ENCODE measurements around the gene IQSEC1. TPM values are rescaled to one million over a fixed set of nuclear protein-coding genes. Genes with fewer than 3 reads are reported as not detected.

IQSEC1 gene
- total and polyA plus RNA-seq, 8 donors, result 24.9 to 57.0 (median 34.2) TPM

DNA sequence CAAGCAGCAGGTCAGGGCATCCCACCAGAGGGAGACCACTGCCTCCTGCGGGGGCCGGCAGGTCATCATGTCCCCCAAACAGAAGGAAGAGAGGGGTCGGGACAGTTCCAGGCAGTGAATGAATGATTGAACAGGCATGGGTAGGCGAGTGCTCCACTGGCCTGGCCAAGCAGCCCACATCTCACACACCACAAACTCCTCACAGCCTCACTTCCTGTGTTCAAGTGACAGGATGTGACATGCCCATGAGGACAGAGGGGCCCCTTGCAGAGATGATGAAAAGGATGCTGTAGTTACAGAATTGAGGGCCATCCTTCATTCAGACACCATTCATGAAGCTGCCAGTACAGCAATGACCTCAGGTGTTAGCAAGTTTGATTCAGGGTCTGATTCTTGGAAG lies 3.7 kb downstream of the IQSEC1 start:
- H3K36me3 ChIP-seq, result no peaks in the 10 kb centered on the region
- peaks cover 0 to 17% of the 10 kb centered on the region in 2 donors for H3K4me1 ChIP-seq
- no peak overlapping the region for H3K27ac ChIP-seq
- no peak for ATAC-seq
- TF ChIP-seq, protein P1, sequence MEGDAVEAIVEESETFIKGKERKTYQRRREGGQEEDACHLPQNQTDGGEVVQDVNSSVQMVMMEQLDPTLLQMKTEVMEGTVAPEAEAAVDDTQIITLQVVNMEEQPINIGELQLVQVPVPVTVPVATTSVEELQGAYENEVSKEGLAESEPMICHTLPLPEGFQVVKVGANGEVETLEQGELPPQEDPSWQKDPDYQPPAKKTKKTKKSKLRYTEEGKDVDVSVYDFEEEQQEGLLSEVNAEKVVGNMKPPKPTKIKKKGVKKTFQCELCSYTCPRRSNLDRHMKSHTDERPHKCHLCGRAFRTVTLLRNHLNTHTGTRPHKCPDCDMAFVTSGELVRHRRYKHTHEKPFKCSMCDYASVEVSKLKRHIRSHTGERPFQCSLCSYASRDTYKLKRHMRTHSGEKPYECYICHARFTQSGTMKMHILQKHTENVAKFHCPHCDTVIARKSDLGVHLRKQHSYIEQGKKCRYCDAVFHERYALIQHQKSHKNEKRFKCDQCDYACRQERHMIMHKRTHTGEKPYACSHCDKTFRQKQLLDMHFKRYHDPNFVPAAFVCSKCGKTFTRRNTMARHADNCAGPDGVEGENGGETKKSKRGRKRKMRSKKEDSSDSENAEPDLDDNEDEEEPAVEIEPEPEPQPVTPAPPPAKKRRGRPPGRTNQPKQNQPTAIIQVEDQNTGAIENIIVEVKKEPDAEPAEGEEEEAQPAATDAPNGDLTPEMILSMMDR (IDR thresholded peaks at IDR 0.05), result no peak
- intact Hi-C loops (cut with DNase I), result no loop called here
- peaks cover 23 to 28% of the 10 kb centered on the region in 2 donors for H3K27me3 ChIP-seq
- no peaks in the 10 kb centered on the region for H3K9me3 ChIP-seq
- no peak overlapping the region for H3K4me3 ChIP-seq
- peak in 1 of 4 donors; percentile 45 for DNase-seq

DNA sequence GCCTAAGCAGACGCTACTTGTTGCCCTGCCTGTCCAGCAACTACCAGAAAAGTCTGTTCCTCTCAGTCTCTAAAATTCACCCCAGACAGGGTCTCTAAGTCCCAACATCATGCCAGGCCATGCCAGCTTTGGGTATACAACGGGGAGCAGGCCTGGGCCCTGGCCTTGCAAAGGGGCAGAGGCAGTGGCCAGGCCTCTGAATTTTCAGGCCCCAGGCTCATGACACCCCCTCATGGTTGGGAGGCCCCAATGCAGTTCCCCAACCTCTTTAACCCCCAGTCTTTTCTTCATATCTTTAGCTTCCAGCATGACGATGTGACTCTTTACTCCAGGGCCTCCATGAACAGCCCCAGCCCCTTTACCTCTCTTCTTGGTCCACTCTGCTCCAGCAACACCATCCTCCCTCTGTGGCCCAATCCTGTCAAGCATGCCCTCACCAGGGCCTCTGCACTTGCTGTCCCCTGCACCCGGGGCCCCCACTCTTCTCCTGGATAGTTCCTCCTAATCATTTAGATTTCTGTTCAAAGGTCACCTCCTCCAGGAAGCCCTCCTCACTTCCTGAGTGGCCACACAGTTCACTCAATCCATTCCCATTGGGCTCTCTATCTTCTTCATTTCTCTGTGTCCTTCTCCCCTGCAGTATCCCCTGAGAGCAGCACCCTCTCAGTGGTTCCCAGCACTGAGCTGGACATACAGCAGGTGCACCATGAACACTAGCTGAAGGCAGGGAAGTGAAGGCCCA lies 4.8 kb downstream of the IQSEC1 start:
- DNase-seq (peak in 1 of 4 donors; percentile 50), ATAC-seq (no peak)
- no peaks in the 10 kb centered on the region for H3K9me3 ChIP-seq
- peaks cover 13 to 18% of the 10 kb centered on the region in 2 donors for H3K27me3 ChIP-seq
- no peak overlapping the region for H3K4me3 ChIP-seq
- TF ChIP-seq, protein P1 (IDR thresholded peaks at IDR 0.05), result no peak
- intact Hi-C loops (cut with DNase I), result no loop called here
- H3K36me3 ChIP-seq, result no peaks in the 10 kb centered on the region
- H3K4me1 ChIP-seq, result peaks cover 0 to 15% of the 10 kb centered on the region in 2 donors
- no peak overlapping the region for H3K27ac ChIP-seq

DNA sequence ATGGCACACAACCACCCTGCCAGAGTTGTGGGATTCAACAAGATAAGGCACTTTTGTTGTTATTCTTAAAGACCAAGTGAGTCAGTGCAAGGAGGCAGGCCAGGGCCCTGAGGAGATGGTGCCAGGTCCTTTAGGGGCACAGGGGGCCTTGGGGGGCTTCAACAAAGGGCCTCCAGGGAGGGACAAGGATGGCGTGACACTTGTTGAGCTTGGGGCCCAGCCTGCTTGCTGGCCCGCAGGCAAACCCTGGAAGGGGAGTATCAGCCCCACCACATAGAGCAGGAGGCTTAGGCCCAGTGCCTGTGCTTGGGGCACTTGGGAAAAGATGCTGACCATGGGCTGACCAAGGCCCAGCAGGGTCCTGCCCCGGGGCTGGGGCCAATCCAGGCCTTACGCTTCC lies 5.5 kb downstream of the IQSEC1 start:
- DNase-seq (peak in 1 of 4 donors; percentile 40), ATAC-seq (no peak)
- Histone ChIP-seq H3K27ac (no peak overlapping the region), H3K4me1 (peaks cover 0 to 12% of the 10 kb centered on the region in 2 donors), H3K27me3 (peaks cover 6 to 11% of the 10 kb centered on the region in 2 donors), H3K36me3 (no peaks in the 10 kb centered on the region), H3K9me3 (no peaks in the 10 kb centered on the region), H3K4me3 (no peak overlapping the region)
- TF ChIP-seq, protein P1 (IDR thresholded peaks at IDR 0.05), result no peak
- intact Hi-C loops (cut with DNase I), result no loop called here

DNA sequence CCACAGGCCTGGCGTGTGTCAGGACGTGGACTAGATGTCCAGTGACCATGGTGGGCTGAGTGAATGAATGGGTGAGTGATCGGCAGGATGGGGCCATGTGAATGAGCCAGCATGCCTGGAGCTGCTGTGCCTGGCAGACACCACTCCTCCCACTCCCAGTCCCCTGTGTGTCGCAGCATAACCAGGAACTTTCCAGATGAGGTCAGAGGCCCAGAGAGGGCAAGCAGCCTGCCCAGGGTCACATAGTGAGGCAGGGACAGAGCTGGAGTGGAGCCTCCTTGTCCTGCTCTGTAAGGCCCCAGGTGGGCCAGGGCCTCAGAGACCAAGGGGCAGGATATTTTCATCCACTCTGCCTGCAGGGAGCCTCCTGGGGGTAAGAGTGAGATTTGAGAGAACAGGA lies 6.4 kb downstream of the IQSEC1 start:
- peaks cover 0 to 2% of the 10 kb centered on the region in 2 donors for H3K27me3 ChIP-seq
- peaks cover 0 to 12% of the 10 kb centered on the region in 2 donors for H3K4me1 ChIP-seq
- H3K4me3 ChIP-seq, result no peak overlapping the region
- H3K27ac ChIP-seq, result no peak overlapping the region
- peak in 1 of 4 donors; percentile 36 for DNase-seq
- intact Hi-C loops (cut with DNase I), result no loop called here
- H3K36me3 ChIP-seq, result no peaks in the 10 kb centered on the region
- ATAC-seq, result no peak
- no peaks in the 10 kb centered on the region for H3K9me3 ChIP-seq
- TF ChIP-seq, protein P1 (IDR thresholded peaks at IDR 0.05), result no peak

DNA sequence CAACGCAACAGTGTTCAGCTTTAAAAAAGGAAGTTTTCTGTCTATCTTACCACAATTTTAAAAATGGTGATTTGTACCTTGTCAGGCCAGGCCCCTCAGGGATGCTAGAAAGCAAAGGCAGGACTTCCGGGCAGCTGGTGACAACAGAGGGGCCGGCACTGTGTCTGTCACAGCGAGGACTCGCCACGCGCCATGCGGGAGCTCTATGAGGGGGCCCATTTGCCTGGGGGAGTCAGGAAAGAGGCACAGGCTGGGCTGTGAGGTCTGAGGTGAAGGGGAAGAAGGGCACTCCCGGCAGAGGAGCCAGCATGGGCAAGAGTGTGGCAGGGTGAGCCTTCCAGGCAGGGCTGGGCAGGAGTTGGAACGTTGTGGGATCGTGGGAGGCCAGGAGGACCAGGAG lies 7.0 kb downstream of the IQSEC1 start:
- DNase-seq, result peak in 1 of 4 donors; percentile 64
- Histone ChIP-seq H3K36me3 (no peaks in the 10 kb centered on the region), H3K4me1 (peaks cover 0 to 12% of the 10 kb centered on the region in 2 donors), H3K9me3 (no peaks in the 10 kb centered on the region), H3K27me3 (no peaks in the 10 kb centered on the region), H3K27ac (no peak overlapping the region), H3K4me3 (no peak overlapping the region)
- ATAC-seq, result no peak
- intact Hi-C loops (cut with DNase I), result no loop called here
- TF ChIP-seq, protein P1 (IDR thresholded peaks at IDR 0.05), result no peak
